GM12874 (cell line): ENCODE data around the gene IL1F10.

Source experiments
- TF ChIP-seq, protein P1 (sequence below): IDR thresholded peaks from 2 replicates; pipeline ENCODE4 v1.5.1; 2011; ENCODE audit warnings: low read depth, mild to moderate bottlenecking, control low read depth, low read length, moderate library complexity; ENCODE audit not compliant: insufficient read depth

IL1F10 gene

DNA sequence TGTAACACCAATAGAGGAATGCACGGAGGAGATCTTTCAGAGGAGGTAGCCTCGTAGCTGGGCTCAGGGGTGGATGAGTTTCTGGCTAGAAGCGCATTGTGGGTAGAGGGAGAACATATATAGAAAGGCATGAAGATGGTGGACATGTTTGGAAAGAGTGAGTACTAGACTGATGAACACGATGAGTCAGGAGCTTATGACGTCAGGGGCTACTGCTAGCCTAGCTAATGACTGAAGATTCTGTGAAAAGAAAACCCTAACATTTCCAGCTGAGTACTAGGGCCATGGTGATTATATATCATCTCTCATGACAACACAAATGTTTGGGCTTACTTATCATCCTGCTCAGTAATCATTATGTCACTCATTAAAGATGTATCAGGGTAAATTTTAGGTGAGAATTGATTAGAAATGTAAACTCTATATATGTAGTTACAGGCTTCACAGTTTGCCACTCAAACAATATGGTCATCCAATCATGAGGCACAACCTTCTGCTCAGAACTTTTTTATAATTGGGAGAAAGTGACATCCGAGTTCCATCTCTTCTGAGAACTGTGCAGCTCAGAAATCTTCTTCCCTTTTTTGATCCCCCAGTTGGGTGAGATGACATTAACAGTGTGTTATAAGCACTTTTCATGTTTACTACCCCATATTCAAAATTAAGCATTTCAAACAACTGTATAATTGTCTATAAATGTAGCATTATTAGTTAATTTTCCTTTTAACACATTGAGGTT, 37.4 kb downstream of the IL1F10 start:
- TF ChIP-seq, protein P1, sequence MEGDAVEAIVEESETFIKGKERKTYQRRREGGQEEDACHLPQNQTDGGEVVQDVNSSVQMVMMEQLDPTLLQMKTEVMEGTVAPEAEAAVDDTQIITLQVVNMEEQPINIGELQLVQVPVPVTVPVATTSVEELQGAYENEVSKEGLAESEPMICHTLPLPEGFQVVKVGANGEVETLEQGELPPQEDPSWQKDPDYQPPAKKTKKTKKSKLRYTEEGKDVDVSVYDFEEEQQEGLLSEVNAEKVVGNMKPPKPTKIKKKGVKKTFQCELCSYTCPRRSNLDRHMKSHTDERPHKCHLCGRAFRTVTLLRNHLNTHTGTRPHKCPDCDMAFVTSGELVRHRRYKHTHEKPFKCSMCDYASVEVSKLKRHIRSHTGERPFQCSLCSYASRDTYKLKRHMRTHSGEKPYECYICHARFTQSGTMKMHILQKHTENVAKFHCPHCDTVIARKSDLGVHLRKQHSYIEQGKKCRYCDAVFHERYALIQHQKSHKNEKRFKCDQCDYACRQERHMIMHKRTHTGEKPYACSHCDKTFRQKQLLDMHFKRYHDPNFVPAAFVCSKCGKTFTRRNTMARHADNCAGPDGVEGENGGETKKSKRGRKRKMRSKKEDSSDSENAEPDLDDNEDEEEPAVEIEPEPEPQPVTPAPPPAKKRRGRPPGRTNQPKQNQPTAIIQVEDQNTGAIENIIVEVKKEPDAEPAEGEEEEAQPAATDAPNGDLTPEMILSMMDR, result no peak

DNA sequence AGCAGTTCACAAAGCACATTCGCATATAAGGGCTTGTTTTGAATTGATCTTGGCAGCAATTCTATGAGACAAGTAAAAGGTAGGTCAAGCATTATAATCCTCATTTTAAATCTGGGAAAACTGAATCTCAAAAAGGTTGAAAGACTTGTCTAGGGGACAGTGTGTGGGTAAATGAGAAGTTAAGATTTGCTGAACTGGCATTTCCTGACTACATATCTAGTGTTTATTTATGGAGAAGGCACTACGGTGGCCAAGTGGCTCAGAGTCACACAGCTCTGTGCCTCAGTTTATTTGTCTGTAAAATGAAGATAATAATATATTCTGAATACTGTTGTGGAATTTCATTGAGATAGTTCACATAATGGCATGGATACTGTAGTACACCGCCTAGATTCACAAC, 43.4 kb downstream of the IL1F10 start:
- TF ChIP-seq, protein P1, result no peak

DNA sequence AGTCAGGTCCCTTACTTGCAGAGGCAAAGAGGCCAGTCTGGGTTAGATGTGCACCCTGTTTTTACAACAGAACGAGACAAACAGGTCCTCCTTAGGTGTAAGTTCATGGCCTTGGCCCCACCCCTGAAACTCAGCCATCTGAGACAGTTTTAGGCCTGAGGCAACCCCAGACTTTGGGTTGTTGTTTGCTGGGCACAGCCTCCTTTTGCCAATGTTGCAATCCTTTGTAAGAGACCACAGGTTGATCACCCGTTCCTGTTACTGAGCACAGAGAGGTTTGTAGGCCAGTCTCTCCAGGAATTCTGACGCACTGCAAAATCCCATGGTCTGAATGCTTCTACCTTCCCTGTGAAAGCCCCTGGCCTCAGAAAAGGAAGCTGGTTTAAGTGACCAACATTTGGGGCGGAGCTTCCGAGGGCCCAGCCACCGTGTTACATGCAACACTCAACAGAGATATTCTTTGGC, 44.1 kb downstream of the IL1F10 start:
- TF ChIP-seq, protein P1, result no peak

DNA sequence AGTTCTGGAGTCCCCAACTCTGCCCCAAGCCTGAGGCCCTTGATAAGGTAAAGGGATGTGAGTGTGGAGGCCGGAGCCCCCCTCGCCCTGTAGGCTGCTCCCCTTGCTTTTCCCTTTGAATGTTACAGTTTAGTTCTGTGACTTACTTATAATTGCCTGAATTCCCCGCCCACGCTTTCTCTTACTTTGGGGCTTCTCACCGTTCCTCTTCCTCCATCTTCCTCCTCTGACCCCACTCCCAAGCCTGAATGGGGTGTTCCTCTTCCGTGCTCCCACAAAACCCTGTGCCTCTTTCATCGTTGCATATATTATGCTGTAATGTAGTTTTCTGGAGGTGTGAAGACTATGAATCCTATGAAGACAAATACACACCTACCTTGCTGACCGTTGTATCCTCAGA, 44.7 kb downstream of the IL1F10 start:
- TF ChIP-seq, protein P1, result no peak

DNA sequence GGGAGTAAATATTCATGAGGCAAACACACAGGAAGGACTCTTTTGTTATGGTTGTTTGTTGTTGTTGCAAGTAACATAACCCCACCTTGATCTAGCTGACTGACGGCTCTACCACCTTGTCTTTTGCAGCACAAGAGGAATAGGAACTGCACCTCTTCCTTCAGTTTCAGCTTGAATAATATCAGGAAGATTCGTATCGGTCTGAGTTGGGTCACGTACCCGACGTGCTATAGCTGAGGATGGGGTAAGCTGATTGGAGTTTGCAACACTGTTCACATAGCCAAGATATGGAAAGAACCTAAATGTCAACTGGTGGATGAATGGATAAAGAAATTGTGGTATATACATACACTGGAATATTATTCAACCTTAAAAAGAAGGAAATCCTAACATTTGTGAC, 45.1 kb downstream of the IL1F10 start:
- TF ChIP-seq, protein P1, result no peak

DNA sequence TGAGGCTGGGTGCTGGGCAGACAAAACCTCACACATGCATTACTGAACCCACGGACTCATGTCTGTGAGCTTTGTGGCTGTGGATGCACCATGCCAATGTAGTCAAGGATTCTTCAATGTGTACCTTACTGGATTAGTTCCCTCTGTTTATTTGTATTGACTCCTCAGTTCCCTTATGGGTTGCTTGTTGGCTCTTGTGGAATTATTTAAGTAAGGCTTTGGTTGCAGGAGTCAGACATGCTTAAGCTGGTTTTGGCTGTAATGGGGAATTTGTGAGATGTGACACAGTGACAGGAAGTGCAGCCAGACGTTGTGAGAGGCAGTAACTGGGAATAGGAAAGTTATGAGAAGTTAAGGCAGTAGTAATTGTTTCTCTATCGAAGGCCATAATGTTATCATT, 46.0 kb downstream of the IL1F10 start:
- TF ChIP-seq, protein P1, result no peak

DNA sequence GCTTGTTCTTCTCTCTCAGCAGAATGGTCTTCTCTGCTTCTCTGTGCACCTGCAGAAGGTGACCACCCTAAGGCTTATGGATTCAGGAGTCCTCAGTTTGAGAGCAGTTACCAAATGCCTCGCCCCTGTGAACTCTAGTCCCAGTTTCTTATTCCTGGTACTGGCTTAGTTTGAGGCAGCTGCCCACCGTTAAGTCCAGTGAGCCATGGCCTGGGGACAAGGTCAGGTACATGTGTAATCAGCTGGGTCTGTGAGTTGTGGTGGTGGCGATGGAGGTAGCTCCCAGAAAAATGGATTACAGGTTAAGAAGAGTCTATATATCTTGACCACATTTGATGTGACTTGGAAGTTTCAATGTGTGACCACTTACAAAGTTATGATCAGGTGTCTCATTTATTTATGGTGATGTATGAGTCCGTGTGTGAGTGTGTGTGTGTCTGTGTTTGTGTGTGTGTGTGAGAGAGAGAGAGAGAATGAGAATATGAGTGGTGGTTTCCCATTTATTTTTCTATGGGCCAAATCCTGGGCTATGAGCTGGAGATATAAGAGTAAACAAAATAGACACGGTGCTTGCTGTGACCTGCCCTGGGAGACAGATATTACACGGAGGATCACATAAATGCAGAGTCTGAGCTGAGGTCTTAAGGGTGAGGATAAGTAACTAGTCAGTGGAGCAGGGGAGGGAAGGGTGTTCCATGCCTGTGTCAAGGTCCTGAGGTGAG, 46.6 kb downstream of the IL1F10 start:
- TF ChIP-seq, protein P1, result no peak
